Breast epithelium (tissue), 4 donors: ENCODE measurements around the gene TMEM108. TPM values are rescaled to one million over a fixed set of nuclear protein-coding genes. Genes with fewer than 3 reads are reported as not detected.

ENCODE experiments used
- DNase-seq, 2 donors: peaks; one replicate each; pipeline ENCODE4 v3.0.0-alpha.2; 2019; ENCODE audit warnings: low spot score in 2 of 2
- H3K27ac ChIP-seq, 2 donors: fragments of 200-600 bp; sonication (generic) in 1 of 2; one replicate each; pipeline ENCODE4 v1.5.1; 2016 to 2019; ENCODE audit warnings: mild to moderate bottlenecking in 1 of 2
- H3K27me3 ChIP-seq, 2 donors: fragments of 200-600 bp; sonication (generic) in 1 of 2; one replicate each; pipeline versions ENCODE4 v1.5.1 to v1.6.0; 2017 to 2019; ENCODE audit warnings: control low read depth in 1 of 2, mild to moderate bottlenecking in 1 of 2
- H3K36me3 ChIP-seq: fragments of 200-600 bp; one replicate; pipeline ENCODE4 v1.5.1; 2019
- H3K4me1 ChIP-seq, 2 donors: fragments of 200-600 bp; sonication (generic); one replicate each; pipeline ENCODE4 v1.5.1; 2016 to 2019; ENCODE audit warnings: control low read depth in 1 of 2
- H3K4me3 ChIP-seq, 3 donors: fragments of 200-600 bp; sonication (generic); 1 replicate in 2 of 3; 2 replicates in 1 of 3; pipeline ENCODE4 v1.5.1; 2016 to 2019; ENCODE audit warnings: mild to moderate bottlenecking in 3 of 3, moderate library complexity in 2 of 3
- H3K9me3 ChIP-seq, 2 donors: fragments of 200-600 bp; sonication (generic) in 1 of 2; one replicate each; pipeline ENCODE4 v1.5.1; 2016 to 2019; ENCODE audit warnings: control low read depth in 1 of 2
- CTCF ChIP-seq, 3 donors: fragments of 450-650 bp; IDR thresholded peaks; one replicate each; pipeline ENCODE4 v1.5.1; 2016 to 2017; ENCODE audit warnings: antibody characterized with exemption in 3 of 3, mild to moderate bottlenecking in 3 of 3, moderate library complexity in 3 of 3
- POLR2A ChIP-seq: fragments of 450-650 bp; IDR thresholded peaks from one replicate; pipeline ENCODE4 v1.6.1; 2016; ENCODE audit warnings: antibody characterized with exemption, mild to moderate bottlenecking, moderate library complexity
- POLR2AphosphoS5 ChIP-seq, 3 donors: sonication (generic); formaldehyde crosslinking; IDR thresholded peaks; one replicate each; pipeline ENCODE4 v1.6.1; 2017; ENCODE audit warnings: antibody characterized with exemption in 3 of 3
- intact Hi-C: fragments of 100-400 bp; cut with DNase I; formaldehyde crosslinking; loops from one replicate; pipeline ENCODE4 v1.15.1; 2023; ENCODE audit warnings: low total_unique reads
- total RNA-seq, 3 donors: library from RNA; depleted of rRNA; stranded (reverse); fragments of >200 nt; gene quantifications; one replicate each; pipeline ENCODE4 v1.1.0, GENCODE V29; 2016

The TMEM108 gene
- total RNA-seq, 3 donors from 2014 or later = 0.44 to 0.98 (median 0.48) TPM

GRCh38 chr3:133317866-133318265 is 279.7 kb downstream of the TMEM108 start:
- intact Hi-C loops = no loop called here
- Histone ChIP-seq H3K4me3 (no peak overlapping the region), H3K9me3 (no peaks in the 10 kb centered on the region), H3K27ac (no peak overlapping the region), H3K36me3 (no peaks in the 10 kb centered on the region), H3K27me3 (no peaks in the 10 kb centered on the region), H3K4me1 (no peaks in the 10 kb centered on the region)
- DNase-seq = no peak
- TF ChIP-seq POLR2A = no peak
- TF ChIP-seq POLR2AphosphoS5 (IDR thresholded peaks at IDR 0.05) = no peak
- no peak for TF ChIP-seq CTCF (IDR thresholded peaks at IDR 0.05)

- intact Hi-C loops = no loop called here
Measured at GRCh38 chr3:133328373-133328772, 290.2 kb downstream of the TMEM108 start.

DNA sequence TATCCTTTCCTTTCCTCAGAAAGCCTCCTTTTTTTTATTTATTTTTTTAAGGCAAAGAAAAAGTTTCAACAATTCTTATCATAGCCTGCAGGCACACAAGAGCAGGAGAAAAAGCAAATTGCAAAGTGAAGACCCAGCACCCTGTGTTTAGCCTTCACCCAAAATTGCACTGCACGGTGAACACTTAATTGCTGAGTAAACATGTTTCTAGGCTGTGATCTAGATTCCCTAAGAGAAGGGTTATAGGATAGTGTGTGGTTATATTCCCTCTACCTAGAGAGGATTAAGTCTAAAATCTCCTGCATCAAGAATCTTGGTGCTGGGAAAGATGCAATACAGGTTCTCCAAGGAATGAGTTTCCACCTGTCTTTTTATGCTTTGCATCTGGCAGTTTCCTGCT is 291.4 kb downstream of the TMEM108 start:
- TF ChIP-seq CTCF (IDR thresholded peaks at IDR 0.05) (no peak), POLR2AphosphoS5 (IDR thresholded peaks at IDR 0.05) (no peak), POLR2A (no peak)
- Histone ChIP-seq H3K27ac (no peak overlapping the region), H3K4me1 (no peaks in the 10 kb centered on the region), H3K36me3 (no peaks in the 10 kb centered on the region), H3K9me3 (peaks cover 0 to under 1% of the 10 kb centered on the region in 2 donors), H3K27me3 (no peaks in the 10 kb centered on the region), H3K4me3 (no peak overlapping the region)
- intact Hi-C loops = no loop called here
- no peak for DNase-seq

More at GRCh38 chr3:133328373-133328772, 290.2 kb downstream of the TMEM108 start:
- no peak overlapping the region for H3K4me3 ChIP-seq
- H3K36me3 ChIP-seq = no peaks in the 10 kb centered on the region
- peaks cover 0 to 5% of the 10 kb centered on the region in 2 donors for H3K9me3 ChIP-seq
- H3K4me1 ChIP-seq = no peaks in the 10 kb centered on the region
- H3K27me3 ChIP-seq = no peaks in the 10 kb centered on the region
- no peak overlapping the region for H3K27ac ChIP-seq
- TF ChIP-seq POLR2AphosphoS5 (IDR thresholded peaks at IDR 0.05) (no peak), POLR2A (no peak), CTCF (IDR thresholded peaks at IDR 0.05) (no peak)
- DNase-seq = no peak

DNA sequence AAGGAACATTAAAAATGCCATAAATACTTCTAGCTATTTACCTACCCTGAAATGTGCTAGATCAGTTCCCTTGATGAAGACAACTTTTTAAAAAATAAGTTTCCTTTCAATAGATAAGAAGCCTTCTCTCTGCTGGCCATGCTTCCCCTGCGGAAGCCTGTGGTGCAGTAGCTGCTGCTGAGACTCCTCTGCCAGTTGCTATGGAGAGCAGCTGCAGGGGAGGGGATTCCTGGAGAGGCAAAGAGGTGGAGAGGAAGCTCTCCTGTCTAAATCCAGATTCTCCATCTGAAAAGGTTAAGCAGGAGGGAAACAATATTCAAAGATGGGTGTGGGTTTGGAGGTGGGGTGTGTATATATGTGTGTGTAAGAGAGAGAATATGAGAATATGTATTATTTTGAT is 291.9 kb downstream of the TMEM108 start:
- no peak for DNase-seq
- H3K4me1 ChIP-seq = no peaks in the 10 kb centered on the region
- intact Hi-C loops = no loop called here
- H3K36me3 ChIP-seq = no peaks in the 10 kb centered on the region
- H3K9me3 ChIP-seq = no peaks in the 10 kb centered on the region
- H3K4me3 ChIP-seq = no peak overlapping the region
- H3K27ac ChIP-seq = no peak overlapping the region
- no peak for TF ChIP-seq POLR2AphosphoS5 (IDR thresholded peaks at IDR 0.05)
- no peak for TF ChIP-seq CTCF (IDR thresholded peaks at IDR 0.05)
- TF ChIP-seq POLR2A = no peak
- H3K27me3 ChIP-seq = no peaks in the 10 kb centered on the region

DNA sequence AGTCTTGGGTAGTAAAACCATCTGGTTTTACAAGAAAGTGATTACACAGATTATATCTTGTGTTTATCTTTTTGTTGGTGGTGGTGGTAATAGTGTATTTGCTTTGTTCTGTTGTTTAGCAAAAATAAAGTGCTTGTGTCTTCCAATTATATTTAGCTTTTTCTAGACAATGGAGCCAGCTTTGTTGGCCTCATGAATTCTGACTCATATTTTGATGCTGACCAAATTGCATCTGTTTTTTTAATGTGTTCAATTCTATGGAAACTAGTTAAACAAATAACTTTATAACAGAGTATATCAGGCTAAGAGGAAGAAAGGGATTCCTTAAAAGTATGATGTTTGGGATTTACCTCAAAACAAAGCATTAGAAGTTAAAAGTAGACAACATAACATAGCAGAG is 292.3 kb downstream of the TMEM108 start:
- no peak overlapping the region for H3K27ac ChIP-seq
- intact Hi-C loops = no loop called here
- H3K4me3 ChIP-seq = no peak overlapping the region
- DNase-seq = no peak
- H3K27me3 ChIP-seq = no peaks in the 10 kb centered on the region
- H3K9me3 ChIP-seq = no peaks in the 10 kb centered on the region
- no peaks in the 10 kb centered on the region for H3K36me3 ChIP-seq
- no peaks in the 10 kb centered on the region for H3K4me1 ChIP-seq
- no peak for TF ChIP-seq CTCF (IDR thresholded peaks at IDR 0.05)
